ENCODE data around the gene SELENBP1.
A peak's percentile ranks its signal among the peaks of the same experiment; 100 is the strongest.

The SELENBP1 gene

DNA sequence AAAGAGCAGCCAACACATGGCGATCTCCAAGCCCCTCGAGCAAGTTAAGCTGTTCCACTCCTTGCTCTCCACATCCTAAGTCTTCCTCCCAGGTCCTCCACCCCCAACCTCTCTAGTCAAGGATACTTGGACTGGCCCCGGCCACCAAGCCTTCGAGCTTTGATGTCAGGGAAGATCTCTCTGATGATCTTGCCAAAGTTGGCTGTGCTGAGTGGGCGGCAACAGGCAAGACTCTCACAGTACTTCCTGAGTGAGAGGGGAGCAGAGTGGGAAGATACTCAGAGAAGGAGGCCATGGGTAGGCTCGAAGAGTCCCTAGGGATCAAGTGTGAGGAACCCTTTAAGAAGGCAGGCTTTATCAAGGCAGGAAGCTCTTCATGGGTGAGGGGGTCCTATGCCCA is 28.2 kb downstream of the SELENBP1 start:
- DNase-seq (ENCODE audit: low read depth, low spot score), result no peak

DNA sequence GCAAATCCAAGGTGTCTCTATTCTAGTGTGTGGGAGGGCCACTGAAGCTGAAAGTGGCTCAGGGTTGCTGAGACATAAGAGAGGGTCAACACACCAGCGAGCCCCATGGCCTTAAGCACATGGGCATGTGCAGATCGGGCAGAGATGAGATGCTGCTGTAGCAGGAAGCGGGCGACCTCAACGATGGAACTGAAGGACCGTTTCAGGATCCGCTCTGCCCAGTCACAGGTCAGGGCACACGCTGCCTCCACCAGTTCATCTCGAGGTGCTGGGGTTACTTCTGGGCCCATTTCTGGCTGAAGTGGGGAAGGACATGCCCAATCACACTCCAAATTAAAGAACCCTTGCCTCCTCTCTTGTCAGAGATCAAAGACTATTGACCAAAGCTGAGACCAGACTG is 28.9 kb downstream of the SELENBP1 start:
- DNase-seq (ENCODE audit: low read depth, low spot score), result no peak

DNA sequence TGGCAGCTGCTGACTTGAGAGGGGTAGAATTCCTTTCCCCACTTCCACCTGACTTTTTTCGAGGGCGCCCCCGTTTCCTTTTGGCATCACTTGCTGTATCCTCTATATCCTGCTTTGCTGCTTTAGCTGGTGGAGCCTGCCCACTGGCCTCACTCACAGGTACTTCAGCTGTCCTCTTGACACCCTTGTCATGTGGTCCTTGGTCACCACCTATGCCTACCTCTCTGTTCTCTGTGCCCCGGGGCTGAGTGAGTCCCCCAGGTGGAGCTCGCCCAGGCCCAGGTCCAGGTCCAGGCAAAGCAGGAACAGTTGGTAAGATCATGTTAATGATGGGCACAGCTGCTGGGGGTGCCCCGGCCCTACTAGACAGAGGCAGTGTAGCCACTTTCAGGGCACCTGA is 29.9 kb downstream of the SELENBP1 start:
- DNase-seq (ENCODE audit: low read depth, low spot score), result no peak

DNA sequence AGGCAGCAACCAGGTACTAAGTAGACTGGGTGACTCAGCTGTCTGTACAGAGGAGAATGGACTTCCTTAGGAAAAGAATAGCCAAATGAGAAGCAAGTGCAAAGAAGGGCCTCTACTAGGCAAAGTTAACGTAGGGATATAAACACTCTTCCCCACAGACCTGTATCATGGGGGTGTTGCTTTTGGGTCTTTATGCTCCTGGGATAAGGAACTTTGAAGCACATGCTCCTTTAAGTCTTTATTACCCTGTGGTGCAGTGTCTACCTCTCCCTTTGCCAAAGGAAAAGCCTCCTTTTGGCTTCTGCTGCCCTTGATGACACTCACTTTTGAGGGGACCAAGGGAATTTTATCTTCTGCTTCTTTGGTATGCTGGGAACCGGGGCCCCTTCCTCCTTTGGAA is 30.5 kb downstream of the SELENBP1 start:
- no peak for DNase-seq (ENCODE audit: low read depth, low spot score)

DNA sequence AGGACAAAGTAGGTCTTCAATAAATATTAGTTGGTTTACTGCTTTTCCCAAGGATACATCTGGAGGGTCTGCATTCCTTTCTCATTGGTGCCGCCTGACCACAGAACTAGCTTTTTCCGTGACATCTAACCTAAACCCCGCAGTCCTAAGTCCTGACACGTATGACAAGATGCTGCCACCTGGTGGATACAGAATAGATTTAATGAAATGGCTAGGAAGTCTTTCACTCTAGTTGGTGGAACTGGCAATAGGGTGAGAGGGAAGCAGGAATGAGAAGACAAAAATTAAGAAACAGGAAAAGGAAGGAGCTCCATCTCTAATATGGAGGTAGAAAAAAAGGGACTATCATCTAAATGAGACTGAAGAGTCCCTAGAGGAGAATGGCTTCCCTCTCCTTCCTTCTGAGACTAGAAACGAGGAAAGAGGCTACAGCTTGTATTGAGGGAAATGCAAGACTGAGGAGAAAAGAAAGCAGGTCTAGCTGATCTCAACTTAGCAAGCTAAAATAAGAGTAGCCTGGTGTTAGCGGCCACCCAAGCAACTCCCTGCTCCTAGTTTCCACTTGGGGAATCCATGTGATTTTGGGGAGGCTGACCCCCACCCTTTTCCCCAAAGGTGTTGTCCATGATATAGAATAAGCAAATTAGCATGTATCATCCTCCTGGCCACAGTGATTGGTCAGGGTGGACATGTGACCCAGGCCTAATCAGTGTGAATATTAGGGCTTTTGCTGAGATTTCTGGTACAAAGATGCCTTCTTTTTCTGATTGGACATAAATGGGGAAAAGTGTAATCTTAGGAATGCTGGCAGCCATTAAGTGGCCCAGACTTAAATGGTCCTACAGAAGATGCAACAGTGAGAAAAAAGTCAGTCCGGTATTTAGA is 31.4 kb downstream of the SELENBP1 start:
- peak; percentile 90 for DNase-seq (ENCODE audit: low read depth, low spot score)

DNA sequence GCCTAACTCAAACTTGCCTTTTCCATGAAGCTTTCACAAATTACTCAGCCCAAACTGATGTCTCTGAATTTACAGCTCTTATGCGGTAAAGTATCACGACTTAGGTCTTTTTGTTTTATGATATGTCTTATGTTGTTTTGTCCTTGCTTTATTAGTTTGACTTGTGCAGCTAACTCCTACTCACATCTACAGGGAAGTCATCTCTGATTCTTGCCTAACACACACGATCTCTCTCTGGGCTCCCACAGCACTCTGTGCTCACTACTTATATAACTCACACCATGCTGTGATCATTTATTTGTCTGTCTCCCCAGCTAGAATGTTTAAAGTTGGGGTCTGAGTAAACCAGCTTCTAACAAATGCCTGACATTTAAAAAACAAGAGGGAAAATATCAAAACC is 35.9 kb downstream of the SELENBP1 start:
- DNase-seq (ENCODE audit: low read depth, low spot score), result no peak

DNA sequence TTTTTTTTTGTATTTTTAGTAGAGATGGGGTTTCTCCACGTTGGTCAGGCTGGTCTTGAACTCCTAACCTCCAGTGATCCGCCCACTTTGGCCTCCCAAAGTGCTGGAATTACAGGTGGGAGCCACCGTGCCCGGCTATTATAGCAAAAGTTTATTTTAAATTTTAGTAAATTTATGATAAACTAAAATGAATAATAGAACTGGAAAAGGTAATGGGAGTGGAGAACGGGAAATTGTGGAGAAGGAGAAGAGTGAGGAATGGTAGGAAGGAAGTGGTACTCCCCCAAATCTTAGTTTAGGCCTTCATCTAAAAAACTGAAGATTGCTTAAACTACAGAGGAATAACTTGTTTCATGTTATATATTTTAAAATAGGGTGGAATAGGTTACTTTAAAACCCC is 37.7 kb downstream of the SELENBP1 start:
- no peak for DNase-seq (ENCODE audit: low read depth, low spot score)

DNA sequence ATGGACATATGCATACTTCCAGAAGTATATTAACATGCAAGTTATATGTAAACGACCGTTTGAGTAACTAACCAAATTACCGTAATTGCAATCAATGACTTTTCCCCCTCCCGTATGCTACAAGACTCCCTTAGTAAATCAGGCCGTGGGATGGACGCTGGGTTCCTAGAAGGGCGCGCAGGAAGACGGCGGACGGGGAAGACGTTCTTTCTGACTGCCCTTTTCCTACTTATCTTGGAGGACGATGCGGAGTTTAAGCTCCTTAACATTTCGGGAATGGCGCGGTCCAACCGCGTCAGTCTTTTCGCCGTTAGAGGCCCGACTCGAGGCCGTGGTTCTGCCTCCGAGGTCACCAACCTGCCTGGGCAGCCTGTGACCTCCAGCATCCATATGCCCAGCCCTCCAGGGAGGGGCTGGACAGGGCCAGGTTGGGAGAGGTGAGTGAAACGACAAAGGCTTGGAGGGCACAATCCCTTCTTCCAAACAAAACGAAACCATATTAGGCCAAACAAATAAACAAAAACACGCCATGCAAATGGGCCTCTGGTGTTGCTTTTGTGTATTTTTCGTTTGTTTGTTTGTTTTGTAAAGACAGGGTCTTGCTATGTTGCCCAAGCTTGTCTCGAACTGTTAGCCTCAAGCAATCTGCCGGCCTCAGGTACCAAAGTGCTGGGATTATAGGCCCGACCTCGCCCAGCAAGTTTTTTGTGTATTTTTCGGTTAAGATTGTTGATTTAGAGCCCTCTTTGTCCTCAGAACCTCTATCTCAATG is 44.4 kb downstream of the SELENBP1 start:
- DNase-seq (ENCODE audit: low read depth, low spot score), result no peak

DNA sequence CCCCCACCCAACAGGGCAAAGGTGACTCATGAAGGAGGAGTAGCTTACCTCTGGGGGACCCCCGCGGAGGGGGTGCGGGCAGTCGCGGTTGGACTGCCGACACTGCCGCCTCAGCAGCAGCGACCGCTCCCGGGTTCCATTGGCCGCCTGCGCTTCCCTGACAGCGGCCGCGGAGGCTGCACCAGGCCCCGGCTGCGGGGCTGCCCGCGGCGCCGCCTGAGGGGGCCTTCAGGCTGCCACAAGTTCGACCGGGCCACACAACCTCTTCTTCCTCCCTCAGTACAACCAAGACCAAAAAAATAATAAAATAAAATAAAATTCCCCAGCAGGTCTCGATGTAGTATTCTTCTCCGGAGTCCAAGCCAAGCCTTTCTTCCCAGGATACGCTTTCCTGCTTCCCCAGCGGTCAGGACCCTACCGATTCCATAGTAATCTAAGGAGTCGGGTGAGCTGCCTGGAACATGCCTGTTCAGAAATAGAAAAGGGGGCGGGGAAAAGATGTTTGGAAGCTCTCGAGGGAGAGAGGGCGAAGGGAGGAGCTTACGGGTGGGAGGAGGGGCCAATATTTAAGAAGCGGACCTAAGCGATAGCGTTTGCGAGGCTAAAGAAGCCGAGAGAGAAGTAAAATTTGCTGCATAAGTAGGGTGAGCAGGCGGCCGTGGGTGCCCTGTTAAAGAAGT is 45.1 kb downstream of the SELENBP1 start, which contains the start of gene PI4KB:
Gene PI4KB, minus strand, starts transcription at position 194 of the 680 bp plus-strand sequence. CDS start 10,935 bp downstream, outside the sequence.
- DNase-seq (ENCODE audit: low read depth, low spot score), result peak; percentile 98

DNA sequence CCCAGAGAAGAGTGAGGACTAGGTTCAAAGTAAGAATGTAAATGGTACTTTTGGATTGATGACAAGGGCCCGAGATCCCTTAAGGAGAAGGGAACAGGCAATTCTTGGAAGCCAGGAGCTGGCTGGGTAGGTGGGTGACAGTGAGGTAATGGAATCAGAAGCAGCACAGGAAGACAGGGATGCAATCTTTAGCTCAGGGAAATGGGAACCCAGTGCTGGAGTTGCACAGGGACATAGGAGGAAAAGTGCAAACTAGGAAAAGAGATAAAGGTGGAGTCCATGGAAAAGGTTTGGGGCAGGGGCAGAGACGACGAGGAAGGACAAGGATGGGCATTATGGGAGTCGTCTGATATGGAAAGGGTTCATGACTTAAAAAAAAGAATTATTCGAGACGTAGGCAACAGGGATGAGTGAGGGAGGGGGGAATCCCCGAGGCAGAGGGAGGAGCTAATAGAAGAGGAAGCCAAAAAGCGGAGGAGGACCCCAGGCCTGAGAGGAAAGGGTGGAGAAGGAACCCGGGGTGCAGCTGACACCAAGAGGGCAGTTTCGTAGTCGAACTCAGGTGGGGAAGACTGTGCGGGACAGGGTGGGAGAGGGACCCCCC is 45.8 kb downstream of the SELENBP1 start:
- peak; percentile 64 for DNase-seq (ENCODE audit: low read depth, low spot score)

DNA sequence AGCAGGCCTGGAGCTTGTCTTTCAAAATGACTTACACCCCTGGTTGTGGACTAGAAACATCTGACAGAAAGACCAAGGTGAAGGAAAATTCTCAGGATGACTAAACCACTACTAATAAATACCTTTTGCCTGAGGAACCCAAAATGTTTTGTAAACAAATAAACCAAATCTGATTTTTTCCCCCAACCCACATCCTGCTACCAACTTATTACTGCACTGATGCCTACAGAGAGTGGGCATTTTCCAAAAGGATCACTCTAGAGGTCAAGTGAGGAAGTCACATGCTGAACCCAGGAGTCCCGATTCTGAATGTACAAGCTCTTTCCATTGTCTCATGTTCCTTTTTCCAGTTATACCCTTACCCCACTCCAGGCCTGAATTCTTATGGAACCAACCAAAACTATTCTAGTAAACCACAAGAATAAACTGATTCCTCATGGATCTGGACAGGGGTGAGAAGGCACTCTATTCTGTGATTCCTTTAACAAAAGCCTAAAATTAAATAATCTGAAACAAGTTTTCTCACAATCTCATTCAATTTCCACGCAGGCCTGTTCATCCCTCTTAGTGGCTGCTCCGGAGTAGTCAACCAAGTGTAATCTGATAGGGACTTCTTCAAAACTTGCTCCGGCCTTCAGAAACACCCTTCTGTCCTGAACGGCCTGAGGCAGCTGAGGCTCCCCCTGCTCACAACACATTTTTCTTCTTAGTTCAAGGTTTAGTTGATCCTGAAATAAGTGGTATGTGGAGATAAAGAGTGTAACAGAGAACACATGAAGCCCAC is 46.7 kb downstream of the SELENBP1 start:
- DNase-seq (ENCODE audit: low read depth, low spot score), result peak; percentile 35

DNA sequence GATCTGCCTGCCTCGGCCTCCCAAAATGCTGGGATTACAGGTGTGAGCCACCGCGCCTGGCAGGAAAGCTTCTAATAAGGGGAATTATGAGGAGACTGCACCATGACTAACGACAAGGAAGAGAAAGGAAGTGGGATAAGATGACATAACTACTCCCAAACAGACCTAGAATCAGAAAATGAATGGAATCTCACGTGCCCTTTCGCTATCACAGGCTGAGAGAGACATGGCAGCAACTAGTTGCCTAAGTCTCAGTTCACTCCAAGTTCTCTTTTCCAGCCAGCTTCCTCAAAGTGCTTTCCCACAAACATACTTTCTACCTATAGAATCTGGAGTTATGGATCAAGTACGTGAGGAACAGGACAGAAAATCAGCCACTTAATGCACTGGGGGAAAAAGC is 47.3 kb downstream of the SELENBP1 start:
- DNase-seq (ENCODE audit: low read depth, low spot score), result peak; percentile 28

DNA sequence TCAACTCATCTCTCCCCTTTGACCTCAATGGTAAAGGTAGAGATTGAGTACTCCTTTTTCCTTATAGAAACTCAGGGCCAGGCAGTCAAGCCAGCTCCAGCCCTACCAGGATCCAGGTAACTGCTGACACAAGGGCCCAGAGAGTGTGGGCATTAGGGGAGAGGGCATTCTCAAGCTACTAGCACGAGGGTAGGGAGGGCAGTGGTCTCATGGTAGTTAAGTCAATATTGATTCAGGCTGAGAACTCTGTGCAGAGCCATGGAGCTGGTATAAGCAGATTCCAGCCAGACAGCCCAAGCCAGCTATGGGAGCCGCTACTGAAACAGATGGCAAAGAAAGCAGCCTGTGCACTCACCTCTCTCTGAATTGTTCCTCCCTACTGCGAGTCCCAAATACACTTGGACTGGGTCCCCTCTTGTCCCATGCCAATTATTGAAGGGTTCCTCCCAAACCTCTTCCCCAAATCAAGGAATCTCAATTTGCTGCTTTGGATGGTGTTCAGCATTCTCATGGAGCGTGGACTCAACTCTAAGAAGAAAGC is 48.0 kb downstream of the SELENBP1 start:
- no peak for DNase-seq (ENCODE audit: low read depth, low spot score)

DNA sequence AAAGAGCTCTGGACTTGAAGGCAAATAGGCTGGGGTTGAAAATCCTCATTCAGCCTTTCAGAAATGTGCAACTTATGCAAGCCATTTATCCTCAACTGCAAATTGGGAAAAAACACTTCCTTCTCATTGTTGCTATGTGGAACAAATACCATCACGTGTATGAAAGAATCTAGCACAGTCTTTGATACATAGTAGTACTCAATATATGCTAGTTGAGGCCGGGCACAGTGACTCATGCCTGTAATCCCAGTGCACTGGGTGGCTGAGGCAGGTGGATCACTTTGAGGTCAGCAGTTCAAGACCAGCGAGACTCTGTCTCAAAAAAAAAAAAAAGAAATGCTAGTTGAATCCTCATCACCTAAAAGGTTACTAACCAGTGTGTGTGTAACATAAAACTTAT is 53.5 kb downstream of the SELENBP1 start:
- peak; percentile 31 for DNase-seq (ENCODE audit: low read depth, low spot score)

DNA sequence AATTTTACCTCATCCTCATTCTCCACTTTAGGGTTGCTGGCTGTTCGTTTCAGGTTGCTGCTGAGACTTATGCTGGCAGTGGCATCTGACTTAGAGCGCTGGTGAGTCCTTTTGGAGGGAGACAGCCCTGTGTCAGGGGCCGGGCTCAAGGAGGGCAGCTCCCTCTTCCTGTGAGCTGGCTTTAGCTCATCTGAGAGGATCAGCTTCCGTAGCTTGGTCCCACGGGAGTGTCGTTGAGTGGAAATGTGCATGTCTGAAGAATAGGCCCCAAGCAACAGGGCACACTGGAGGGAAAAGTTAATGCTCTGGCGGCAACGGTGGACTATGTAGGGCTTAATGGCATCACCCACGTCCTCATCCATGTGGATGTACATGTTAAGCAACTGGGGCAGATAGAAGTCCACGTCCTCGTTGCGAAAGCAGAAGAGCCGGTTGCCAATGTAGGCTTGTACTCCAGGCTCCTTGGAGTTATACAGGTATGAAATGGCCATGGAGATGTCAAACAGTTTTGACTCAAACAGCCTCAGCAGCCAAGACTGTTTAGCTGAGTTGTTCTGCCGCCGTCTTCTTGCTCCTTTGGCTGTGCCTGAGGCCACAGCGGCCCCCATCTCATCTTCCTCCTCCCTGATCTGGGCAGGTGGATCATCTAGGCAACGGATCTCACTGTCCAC is 56.8 kb downstream of the SELENBP1 start:
- DNase-seq (ENCODE audit: low read depth, low spot score), result no peak
